Liver (tissue), 3 donors: Measurements from ENCODE around the gene CACNG6.

ENCODE experiments used
- FOXA1 ChIP-seq: IDR thresholded peaks from 2 replicates; pipeline ENCODE4 v1.6.1; 2016; ENCODE audit warnings: antibody characterized with exemption
- GABPA ChIP-seq, 2 donors: IDR thresholded peaks in 1 of 2; conservative IDR thresholded peaks in 1 of 2; 2 replicates each; pipeline ENCODE4 v1.6.1; 2016; ENCODE audit warnings: antibody characterized with exemption in 2 of 2, mild to moderate bottlenecking in 1 of 2, moderate library complexity in 1 of 2
- RAD21 ChIP-seq, 2 donors: IDR thresholded peaks; 2 replicates each; pipeline ENCODE4 v1.6.1; 2016; ENCODE audit warnings: antibody characterized with exemption in 2 of 2, mild to moderate bottlenecking in 2 of 2
- RXRA ChIP-seq, 2 donors: IDR thresholded peaks; 2 replicates each; pipeline ENCODE4 v1.6.1; 2017 to 2018; ENCODE audit warnings: antibody characterized with exemption in 2 of 2, mild to moderate bottlenecking in 1 of 2
- SP1 ChIP-seq: IDR thresholded peaks from 2 replicates; pipeline ENCODE4 v1.6.1; 2018; ENCODE audit warnings: antibody characterized with exemption, mild to moderate bottlenecking
- TAF1 ChIP-seq: conservative IDR thresholded peaks from 2 replicates; pipeline ENCODE4 v1.6.1; 2016; ENCODE audit warnings: antibody characterized with exemption, mild to moderate bottlenecking
- YY1 ChIP-seq: IDR thresholded peaks from 2 replicates; pipeline ENCODE4 v1.6.1; 2016; ENCODE audit warnings: antibody characterized with exemption, mild to moderate bottlenecking
- TF ChIP-seq, protein P1 (sequence below): IDR thresholded peaks from 2 replicates; pipeline ENCODE4 v1.6.1; 2016; ENCODE audit warnings: antibody characterized with exemption, mild to moderate bottlenecking
- TF ChIP-seq, protein P2 (sequence below): fragments of 150-350 bp; IDR thresholded peaks from 2 replicates; pipeline ENCODE4 v1.5.1; 2017; ENCODE audit warnings: improper control_type of control experiment, low read depth, low read length; ENCODE audit not compliant: missing input control
- TF ChIP-seq, protein P3 (sequence below): IDR thresholded peaks from 2 replicates; pipeline ENCODE4 v1.6.1; 2016; ENCODE audit warnings: antibody characterized with exemption
- donor health status: healthy.
- donor health status: healthy.

DNA sequence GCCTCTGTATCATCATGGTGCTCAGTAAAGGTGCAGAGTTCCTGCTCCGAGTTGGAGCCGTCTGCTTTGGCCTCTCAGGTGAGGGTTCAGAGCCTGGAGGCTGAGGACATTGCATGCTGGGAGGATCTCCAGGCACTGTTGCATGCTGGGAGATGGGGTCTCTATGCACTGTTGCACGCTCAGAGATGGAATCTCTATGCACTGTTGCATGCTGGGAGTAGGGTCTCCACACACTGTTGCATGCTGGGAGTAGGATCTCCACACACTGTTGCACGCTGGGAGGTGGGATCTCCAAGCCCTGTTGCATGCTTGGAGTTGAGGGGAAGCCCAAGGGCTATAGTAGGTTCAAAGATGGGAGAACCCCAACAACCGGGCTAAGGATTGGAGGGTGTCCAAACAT is 8.3 kb downstream of the CACNG6 start:
- TF ChIP-seq, protein P1, sequence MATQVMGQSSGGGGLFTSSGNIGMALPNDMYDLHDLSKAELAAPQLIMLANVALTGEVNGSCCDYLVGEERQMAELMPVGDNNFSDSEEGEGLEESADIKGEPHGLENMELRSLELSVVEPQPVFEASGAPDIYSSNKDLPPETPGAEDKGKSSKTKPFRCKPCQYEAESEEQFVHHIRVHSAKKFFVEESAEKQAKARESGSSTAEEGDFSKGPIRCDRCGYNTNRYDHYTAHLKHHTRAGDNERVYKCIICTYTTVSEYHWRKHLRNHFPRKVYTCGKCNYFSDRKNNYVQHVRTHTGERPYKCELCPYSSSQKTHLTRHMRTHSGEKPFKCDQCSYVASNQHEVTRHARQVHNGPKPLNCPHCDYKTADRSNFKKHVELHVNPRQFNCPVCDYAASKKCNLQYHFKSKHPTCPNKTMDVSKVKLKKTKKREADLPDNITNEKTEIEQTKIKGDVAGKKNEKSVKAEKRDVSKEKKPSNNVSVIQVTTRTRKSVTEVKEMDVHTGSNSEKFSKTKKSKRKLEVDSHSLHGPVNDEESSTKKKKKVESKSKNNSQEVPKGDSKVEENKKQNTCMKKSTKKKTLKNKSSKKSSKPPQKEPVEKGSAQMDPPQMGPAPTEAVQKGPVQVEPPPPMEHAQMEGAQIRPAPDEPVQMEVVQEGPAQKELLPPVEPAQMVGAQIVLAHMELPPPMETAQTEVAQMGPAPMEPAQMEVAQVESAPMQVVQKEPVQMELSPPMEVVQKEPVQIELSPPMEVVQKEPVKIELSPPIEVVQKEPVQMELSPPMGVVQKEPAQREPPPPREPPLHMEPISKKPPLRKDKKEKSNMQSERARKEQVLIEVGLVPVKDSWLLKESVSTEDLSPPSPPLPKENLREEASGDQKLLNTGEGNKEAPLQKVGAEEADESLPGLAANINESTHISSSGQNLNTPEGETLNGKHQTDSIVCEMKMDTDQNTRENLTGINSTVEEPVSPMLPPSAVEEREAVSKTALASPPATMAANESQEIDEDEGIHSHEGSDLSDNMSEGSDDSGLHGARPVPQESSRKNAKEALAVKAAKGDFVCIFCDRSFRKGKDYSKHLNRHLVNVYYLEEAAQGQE: no peak
- TF ChIP-seq, protein P2, sequence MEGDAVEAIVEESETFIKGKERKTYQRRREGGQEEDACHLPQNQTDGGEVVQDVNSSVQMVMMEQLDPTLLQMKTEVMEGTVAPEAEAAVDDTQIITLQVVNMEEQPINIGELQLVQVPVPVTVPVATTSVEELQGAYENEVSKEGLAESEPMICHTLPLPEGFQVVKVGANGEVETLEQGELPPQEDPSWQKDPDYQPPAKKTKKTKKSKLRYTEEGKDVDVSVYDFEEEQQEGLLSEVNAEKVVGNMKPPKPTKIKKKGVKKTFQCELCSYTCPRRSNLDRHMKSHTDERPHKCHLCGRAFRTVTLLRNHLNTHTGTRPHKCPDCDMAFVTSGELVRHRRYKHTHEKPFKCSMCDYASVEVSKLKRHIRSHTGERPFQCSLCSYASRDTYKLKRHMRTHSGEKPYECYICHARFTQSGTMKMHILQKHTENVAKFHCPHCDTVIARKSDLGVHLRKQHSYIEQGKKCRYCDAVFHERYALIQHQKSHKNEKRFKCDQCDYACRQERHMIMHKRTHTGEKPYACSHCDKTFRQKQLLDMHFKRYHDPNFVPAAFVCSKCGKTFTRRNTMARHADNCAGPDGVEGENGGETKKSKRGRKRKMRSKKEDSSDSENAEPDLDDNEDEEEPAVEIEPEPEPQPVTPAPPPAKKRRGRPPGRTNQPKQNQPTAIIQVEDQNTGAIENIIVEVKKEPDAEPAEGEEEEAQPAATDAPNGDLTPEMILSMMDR: no peak
- TF ChIP-seq TAF1: no peak
- no peak for TF ChIP-seq YY1
- TF ChIP-seq RAD21 (IDR thresholded peaks at IDR 0.05): no peak
- TF ChIP-seq RXRA (IDR thresholded peaks at IDR 0.05): no peak
- TF ChIP-seq GABPA (IDR thresholded peaks at IDR 0.05 in 1 of 2, conservative IDR thresholded peaks at IDR 0.05 in 1 of 2): no peak
- TF ChIP-seq, protein P3, sequence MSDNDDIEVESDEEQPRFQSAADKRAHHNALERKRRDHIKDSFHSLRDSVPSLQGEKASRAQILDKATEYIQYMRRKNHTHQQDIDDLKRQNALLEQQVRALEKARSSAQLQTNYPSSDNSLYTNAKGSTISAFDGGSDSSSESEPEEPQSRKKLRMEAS: no peak
- TF ChIP-seq FOXA1: no peak
- TF ChIP-seq SP1: no peak
